Fibroblast of skin of left quadriceps (primary cell): ENCODE results near the gene CHRNA4.

Experiments
- DNase-seq, 2 experiments: peaks; one replicate each; pipeline ENCODE4 v3.0.0-alpha.2; 2013; ENCODE audit warnings: low read depth in 2 of 2

Gene CHRNA4

DNA sequence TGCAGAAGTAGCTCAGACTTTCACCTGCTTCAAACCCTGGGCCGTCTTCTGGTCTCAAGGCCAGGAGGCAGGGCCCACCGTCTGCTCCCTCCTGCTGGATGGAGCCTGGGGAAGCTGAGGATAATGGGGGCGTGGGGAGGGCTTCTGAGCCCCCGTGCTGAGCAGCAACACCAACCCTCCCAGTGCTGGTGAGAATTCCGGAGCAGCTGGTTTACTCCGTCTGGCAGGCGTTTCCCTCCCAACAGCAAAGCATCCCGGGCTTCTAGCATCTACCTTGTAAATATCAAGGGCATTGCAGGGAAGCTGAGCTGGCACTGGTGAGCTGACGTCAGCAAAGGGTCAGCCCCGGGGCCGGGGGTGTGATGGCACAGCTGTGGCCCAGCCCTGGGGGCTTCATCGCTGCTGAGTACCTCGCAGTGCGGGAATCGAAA lies 16.8 kb upstream of the CHRNA4 start:
- no peak for DNase-seq

DNA sequence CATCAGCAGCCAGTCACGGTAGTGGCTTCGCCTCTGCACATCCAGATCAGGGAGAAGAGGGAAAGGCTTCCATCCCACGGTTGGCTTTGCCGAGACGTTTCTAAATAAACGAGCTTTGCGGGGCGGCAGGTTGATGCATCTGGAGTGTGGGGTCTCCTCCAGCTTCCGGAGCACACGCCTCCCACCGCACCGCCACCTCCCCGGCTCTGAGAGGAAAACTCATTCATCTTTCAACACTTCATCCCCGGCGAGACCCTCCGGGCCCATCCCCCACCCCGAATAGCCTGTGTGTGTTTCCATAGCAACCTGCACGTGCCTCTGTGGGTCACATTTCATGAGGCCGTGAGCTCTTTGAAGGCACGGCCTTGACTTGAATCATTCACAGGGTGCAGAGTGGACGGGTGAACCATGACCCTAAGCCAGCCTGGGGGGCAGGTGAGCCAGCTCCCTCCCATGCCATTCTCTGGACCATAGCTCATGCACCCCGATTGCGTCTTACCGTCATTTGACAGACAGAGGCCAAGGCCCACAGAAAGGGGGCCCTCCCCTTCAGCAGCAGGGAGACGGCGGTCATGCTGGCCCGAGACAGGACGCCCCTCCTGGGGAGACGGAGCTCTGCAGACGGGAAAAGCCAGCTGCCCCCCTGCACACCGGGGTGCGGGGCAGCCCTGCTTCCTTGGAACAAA lies 16.2 kb upstream of the CHRNA4 start:
- DNase-seq, result no peak

DNA sequence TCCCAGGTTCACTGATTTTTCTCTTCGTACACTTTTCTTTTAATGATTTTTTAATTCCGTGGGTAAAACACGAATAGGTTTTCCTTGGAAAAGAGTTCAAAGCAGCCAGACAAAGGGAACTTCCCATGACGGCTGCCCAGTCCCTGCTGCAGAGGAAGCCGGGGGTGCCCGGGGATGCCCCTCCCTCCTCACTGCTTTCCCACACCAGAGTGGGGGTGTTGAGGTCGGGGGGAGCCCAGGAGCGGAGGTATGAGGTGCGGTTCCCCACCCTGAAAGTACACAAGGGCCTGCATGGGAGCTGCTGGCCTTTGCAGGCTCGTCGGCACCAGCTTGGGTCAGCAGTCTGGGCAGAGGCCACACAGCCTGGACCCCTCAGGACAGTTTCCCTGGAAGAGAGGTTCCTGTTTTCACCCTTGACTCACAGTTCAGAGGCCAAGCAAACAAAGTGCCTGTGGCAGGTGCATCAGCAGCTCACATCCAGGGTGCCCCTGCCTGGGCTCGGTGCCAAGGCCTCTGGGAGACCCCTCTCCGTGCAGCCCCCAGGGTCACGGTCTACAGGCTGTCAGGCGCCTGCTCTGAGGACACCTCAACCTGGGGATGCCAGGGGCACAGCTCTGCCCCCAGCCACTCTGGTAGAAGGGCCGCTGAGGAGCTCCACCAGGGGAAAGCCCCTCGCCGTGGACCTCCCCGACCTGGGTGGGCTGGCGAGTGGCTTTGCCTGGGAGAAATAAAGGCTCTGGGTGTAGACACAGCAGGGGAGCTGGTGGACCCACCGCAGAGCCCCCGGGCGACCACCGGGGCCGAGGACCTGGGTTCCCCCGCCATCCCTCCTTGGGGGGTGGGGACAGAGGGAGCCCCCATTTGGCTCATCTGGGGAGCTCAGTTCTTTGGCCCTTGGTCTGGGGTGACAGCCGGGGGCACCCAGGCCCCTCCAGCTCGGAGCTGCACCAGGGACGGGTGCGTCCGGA lies 15.4 kb upstream of the CHRNA4 start:
- DNase-seq, result no peak

DNA sequence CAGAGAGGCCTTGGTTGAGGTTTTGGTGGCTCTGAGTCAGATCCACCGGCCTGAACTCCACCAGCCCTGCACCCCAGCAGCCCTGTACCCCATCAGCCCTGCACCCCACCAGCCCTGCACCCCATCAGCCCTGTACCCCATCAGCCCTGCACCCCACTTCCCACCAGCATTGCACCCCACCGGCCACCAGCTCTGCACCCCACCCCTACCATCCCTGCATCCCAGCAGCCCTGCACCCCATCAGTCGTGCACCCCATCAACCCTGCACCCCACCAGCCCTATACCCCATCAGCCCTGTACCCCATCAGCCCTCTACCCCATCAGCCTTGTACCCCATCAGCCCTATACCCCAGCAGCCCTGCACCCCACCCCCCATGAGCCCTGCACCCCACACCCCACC lies 14.3 kb upstream of the CHRNA4 start:
- DNase-seq, result no peak

DNA sequence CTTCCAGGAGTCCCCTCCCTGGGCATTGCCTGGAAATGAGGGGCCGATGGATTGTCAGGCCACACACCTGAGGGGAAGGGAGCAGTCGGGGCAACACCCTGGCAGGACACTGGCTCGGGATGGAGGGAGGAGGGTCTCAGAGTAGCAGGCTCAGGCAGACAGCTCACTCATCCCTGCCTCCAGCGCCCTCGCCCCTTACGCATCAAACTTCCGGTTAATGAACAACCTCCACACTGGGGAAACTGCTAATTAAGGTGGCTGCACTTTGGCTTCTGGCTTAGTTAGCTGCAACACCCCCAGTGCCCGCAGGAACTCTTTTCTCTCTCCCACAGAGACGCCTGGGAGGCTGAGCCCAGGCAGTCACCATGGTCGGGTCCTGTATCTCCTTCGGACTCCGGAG lies 13.4 kb upstream of the CHRNA4 start:
- no peak for DNase-seq

GRCh38 chr20:63373996-63374395 lies 12.8 kb upstream of the CHRNA4 start:
- no peak for DNase-seq

GRCh38 chr20:63372971-63373885 lies 12.1 kb upstream of the CHRNA4 start:
- DNase-seq, result no peak

DNA sequence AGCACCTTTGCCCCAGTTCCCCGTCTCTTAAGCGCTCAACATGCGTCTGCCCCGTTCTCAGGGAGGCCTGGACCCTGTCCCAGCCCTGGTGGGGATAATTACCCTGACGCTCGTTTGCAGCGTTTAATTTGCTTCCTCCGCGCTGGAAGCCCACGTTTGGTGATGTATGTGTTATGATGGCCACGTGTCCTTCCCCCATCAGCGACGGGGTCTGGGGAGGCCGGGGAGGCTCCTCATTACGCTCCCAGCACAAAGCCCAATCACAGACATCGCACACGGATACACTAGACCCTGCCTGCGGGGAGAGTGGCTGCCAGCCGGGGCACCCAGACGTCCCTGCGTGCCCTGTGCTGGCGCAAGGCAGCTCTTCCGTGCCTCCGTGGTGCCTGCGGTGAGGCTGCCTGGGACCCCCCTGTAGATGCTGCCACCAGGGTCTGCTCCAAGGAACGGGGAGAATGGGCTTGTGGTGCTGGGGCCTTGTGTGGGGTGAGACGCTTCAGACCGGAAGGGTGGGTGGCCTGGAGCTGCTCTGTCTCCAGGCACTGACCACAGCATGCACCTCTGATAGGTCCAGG lies 10.2 kb upstream of the CHRNA4 start:
- no peak for DNase-seq

DNA sequence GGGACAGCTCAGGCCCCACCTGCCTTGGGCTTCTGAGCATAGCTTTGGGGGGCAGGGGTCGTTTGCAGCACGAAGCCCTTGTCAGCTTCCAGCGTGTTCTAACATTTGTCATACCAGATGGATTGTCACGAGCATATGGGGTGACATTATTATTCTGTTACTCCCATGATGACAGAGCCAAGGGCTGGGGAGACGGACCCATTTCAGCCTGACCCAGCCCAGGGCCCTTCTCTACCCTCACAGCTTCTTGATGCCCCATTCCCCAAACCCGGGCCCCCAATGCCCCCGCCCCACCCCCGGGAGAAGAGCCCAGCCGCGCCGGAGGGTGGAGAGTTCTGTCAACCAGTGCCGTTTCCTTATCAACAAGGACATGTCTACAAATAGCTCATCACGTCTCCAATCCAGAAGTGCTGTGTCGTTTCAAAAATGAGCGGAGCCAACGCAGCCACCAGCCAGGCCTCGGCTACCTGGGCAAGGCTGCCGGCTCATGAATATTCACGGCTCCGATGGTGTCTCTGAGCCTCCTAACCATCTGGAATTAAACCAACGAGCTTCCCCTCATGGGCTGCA lies 9.6 kb upstream of the CHRNA4 start:
- no peak for DNase-seq

DNA sequence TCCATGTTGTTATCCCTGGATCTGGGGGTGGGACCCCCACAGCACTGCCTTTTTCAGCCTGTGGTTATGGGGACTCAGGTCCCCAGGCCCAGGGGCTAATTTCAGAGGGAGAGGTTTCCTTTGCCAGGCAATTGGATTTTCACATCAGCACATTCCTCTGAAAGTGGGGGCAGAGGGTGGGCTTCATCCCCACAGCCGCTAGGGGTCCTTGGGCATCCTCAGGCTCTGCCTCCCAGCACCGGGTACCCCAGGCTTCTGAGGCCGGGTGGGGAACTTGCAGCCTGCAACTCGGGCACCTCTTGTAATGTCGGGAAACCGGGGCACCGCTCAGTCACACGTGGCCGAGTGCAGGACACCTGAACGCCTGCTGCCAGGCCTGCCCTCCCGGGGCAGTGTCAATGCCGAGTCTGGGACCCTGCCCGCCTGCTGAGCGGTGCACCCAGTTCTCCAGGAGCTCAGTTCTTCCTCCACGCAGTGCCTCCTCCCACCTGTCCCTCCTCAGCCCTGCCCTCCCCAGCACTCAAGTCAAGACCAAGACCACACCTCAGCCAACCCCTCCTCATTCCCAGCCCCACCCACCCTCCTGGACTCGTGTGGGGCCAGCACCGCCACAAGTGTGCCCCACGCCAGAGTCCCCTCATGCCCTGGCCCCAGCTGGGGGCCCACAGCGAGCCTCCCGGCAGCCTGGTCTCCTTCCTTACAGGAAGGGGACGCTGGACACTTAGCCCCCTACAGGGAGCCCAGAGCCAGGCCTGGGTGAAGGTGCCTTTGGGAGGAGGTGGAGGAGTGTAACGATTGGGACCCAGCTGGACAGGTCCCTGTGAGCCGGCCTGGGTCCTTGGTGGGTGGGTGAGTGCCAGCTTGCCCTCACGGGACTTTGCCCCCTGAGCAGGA lies 8.8 kb upstream of the CHRNA4 start:
- no peak for DNase-seq

DNA sequence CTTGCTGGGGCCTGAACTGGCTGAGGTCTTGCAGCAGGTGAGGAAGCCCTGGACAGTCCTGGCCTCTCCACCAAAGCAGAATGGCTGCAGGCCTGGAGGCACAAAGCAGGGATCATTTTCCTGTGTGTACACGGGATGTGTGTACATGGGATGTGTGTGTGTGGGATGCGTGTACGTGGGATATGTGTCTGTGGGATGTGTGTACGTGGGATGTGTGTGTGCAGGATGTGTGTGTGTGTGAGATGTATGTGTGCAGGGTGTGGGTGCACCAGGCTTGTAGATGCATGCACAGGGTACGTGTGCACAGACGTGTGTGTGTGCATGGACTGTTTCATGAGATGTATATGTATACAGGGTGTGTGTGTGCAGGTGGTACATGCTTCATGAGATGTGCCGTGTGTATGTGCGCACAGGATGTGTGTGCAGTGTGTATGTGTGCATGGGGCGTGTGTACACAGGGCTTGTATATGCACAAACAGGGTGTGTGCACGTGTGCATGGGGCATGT lies 7.9 kb upstream of the CHRNA4 start:
- DNase-seq, result no peak

DNA sequence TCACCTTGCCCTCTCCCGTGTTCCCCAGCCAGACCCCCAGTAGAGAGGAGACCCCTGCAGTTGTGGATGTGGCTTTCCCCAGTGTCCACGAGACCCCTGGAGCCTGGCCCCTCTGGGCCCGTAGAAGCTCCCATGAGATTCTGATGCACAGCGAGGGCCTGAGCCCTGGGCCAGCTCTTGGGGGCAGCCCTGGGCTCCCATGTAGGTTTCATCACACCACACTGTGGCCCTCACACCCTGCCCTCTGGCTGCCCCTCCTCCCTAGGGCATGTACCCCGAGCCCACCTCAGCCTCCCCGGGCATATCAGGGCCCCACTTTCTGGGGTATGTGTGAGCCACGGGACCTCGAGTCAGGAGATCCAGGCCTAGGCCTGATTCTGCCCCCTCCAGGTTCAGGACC lies 7.0 kb upstream of the CHRNA4 start:
- no peak for DNase-seq

DNA sequence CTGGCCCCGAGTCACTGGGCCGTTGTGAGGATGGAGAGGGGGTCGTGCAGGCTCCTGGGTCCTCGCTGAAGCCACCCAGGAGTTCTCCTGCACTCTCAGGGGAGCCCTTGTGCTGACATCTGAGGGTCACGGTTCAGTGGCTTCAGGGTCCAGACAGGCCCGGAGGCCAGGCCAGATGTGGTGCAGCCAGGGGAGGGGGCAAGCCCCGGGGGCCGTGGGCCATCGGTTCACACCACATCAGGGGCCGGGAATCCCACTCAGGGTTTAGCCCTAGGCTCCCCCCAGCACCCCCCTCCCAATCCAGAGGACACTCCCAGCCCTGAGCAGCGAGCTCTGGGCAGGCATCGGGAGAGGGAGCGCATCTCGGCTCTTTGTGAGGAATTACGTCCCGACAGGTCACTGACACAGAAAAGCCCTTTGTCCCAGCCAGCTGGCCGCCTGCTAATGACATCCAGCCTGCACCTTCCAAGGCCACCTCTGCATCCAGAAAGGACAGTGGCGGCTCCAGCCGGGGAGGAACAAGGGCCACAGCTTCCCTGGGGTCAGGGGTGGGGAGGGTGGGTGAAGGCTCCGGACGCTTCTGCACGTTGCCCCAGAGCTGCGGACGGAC lies 6.4 kb upstream of the CHRNA4 start:
- no peak for DNase-seq

DNA sequence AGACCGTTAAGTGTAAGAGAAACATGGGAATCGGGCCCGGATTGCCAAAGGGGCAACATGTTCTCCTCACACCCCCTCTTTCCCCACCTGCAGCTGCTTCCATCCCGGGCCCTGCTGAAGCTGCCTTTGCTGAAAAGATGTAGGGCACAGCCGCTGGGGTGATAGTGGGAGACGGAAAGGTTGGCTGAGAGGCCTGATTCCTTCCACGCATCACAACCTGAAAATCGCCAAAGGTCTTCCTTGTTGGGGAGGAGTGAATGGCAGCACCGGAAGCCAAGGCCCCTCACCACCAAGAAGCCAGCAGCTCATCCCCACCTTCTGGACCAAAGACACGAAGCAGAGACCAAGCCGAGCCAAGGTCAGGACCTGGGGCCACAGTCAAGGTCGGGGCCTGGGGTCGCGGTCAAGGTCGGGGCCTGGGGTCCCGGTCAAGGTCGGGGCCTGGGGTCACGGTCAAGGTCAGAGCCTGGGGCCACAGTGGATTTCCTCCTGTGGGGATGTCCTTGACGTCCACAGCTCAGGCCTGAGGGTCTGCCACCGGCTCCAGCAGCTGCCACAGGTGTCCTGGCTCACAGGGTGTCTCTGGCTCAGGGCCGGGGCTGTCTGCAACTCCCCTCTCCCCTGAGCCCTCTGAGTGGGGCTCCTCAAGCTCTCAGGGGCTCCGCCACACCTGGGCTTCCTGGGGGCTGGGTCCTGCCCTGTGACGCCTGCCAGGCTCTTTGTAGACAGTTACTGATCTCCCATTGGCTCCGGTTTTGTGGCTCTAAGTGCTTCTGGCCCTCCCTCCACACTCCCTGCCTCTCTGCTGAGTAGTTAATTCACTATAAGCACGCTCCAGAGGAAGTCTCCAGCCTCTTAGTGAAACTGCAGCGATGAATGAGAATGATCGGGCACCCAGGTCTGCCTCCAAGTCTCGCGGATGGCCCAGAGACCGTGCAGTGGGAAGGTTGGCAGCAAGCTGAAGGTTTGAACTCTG lies 5.5 kb upstream of the CHRNA4 start:
- no peak for DNase-seq

DNA sequence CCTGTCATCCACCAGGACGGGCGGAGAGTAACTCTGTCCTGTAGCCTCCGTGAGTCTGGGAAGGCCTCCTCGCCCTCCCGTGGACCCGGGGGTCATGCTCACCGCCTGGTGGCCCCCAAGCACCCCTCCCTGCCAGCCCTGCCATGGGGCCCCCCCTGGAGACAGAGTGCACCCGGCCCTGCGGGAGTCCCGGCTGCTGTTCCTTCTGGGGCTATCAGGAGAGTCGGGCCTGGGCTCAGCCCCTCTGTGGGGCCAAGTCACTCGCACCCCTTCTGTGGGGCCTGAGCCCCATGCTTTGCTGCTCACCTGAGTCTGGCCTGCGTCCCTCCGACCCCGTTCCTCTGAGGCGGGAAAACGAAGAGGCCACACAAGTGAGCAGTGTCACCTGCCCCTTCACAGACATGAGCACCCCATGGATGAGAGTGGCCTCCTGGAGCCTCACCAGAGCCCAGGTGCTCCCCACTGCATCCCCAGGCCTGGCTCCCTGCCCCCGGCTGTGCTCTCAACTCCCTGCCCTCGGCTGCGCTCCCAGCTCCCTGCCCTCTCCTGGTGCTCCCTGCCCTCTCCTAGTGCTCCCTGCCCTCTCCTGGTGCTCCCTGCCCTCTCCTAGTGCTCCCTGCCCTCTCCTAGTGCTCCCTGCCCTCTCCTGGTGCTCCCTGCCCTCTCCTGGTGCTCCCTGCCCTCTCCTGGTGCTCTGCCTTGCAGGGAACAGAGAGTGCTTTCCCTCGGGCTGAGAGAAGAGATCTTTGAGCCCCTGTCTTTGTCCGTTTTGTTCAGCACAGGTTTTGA lies 4.6 kb upstream of the CHRNA4 start:
- DNase-seq, result no peak

GRCh38 chr20:63364801-63365585 lies 3.8 kb upstream of the CHRNA4 start:
- DNase-seq, result no peak
